Glomerular visceral epithelial cell (primary cell): ENCODE results near the gene PWWP2B.
A peak's percentile ranks its signal among the peaks of the same experiment; 100 is the strongest.
"Not testable (repeated sequence)": the region's sequence is repeated elsewhere in the genome, so short reads cannot be mapped to it uniquely, and the experiment has no call there.

Experiments
- DNase-seq: peaks from one replicate; pipeline ENCODE4 v3.0.0-alpha.2; 2016; ENCODE audit errors: extremely low spot score

PWWP2B gene

DNA sequence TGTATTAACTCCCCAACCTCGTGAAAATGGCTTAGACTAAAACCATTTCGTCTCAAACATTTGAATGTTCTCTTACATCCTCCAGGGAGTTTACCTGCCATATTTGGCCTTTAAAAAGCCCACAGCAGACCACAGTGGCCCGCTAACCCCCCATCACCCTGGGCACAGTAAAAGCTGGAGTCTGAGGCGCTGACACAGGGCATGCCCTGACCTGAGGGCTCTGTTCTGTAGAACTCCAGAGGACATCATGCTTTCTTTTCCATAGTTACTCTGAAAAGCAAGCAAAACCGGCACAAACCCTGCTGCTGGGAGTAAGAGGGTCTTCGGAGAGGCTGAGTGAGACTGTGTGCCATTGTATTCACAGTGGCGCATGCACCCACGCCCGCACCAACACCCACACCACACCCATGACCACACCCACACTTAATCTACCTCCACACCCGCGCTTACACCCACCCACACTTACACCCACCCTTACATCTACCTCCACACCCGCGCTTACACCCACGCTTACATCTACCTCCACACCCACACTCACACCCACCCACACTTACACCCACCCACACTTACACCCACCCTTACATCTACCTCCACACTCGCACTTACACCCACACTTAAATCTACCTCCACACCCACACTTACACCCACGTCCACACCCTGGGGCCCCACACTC, 32.9 kb upstream of the PWWP2B start:
- peak; percentile 51 for DNase-seq

DNA sequence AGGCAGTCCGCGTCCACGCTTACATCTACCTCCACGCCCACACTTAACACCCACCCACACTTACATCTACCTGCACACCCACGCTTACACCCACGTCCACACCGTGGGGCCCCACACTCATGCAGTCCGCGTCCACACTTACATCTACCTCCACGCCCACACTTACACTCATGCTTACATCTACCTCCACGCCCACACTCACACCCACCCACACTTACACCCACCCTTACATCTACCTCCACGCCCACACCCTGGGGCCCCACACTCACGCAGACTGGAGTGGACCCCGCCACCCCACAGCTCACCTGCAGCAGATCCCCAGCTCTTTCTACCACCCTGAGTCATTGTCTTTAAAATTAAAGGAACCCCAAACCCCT, 32.4 kb upstream of the PWWP2B start:
- DNase-seq = peak; percentile 22

DNA sequence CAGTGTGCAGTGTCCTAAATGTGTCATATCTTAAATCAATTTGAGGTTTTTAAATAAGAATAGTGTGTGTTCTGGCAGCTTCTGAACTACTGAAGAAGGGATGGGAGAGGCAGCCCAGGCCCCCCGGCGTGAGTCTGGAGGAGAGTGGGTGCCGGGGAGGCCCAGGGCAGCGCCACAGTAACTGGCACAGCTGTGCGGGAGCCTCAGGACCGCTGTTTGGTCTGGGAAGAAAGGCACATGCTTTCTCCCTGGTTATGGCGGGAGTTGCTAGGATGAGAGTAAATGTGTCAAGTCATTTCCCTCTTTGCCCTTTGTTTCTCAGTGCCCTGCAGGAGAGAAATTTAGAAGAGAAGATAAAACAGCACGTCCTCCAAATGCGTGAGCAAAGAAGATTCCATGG, 31.9 kb upstream of the PWWP2B start:
- DNase-seq = no peak

DNA sequence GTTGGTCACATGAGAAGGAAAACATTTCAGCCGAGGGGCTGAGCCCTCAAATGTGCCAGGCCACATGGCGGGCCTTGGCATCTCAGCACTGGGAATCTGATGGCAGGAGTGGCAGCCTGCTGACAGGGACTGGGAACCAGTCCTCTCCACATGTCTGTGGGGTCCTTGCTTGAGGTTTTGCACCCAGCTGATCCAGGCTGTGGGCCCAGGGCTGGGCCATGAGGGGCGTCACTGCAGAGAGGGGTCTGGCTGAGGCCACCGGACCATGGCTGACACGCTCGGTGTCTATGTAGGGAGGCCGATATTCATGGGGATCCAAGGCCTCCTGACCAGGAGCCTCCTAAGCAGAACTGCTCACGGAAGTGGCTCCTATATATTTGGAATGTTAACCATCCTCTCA, 31.0 kb upstream of the PWWP2B start:
- DNase-seq = no peak

DNA sequence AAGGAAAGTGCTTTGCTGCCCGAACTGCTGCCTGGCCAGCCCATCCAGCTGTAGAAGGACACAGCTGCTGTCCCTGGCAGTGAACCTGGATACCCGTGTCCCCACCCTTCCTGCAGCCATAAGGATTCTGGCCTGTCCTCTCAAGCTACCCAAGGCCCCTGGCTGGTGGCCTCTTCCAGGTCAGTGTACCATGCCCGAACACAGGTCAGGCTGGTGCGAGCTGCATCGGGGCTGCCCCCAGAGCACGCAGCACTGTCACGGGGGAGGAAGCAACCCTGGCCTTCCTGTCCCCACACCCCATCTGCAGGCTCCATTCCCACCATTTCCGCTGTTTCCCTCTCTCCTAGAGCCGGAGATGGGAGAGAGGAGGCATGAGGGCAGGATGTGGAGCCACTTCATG, 30.5 kb upstream of the PWWP2B start:
- no peak for DNase-seq

DNA sequence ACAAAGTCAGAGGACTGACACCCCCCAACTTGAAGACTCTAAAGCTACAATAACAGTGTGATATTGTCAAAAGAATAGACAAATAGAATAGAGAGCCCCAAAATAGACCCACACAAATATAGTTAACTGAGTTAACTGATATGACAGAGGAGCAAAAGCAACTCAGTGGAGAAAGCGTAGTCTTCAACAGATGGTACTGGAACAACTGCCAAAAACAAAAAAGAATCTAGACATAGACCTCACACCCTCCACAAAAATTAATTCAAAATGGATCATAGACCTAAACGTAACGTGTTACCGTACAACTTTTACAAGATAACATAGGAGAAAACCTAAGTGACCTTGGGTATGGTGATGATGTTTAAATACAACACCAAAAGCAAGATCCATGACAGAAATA, 28.6 kb upstream of the PWWP2B start:
- DNase-seq = no peak

DNA sequence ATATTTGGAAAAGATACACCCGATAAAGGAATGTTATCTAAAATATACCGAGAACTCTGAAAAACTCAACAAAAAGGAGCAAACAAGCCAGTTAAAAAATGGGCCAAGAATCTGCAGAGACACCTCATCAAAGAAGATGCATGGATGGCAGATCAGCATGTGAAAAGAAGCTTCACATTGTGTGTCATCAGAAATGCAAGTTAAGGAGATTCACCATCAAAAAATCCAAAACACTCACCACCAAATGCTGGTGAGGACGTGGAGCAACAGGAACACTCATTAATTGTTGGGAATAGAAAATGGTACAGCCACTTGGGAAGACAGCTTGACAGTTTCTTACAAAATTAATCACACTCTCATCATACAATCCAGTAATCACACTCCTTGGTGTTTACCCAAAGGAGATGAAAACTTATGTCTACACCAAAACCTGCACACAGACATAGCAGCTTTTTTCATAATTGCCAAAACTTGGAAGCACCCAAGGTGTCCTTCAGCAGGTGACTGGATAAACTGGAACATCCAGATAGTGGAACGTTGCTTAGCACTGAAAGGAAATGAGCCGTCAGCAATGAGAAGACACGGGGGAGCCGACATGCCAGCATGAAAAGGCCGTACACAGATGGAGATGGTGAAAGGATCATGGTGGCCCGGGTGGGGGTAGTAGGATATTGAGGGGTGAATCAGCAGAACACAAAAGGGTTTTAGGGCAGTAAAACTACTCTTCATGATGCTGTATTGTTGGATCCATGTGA, 27.9 kb upstream of the PWWP2B start:
- DNase-seq = no peak

DNA sequence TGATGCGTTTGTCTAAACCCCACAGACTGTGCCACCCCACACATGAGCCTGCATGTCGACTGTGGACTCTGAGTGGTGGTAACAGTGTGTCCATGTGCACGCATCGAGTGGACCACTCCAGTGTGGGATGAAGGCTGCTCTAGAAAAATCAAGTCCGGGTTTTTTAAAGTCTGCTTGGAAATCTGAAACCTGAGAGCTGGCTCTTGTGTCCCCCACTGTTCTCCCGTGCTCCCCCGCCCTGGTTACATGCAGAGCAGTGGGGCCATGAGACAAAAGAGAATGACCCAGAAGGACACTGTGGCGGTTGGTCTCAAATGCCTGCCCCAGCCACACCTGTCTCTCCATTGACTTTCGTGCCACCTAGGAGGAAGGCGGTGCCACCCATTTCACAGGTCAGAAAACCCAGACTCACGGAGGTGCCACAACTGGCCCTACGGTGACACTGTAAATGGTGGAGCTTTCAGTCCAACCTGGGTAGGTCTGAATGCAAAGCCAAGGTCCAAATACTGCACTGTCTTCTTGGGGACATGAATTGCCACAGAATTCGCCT, 27.3 kb upstream of the PWWP2B start:
- DNase-seq = no peak

DNA sequence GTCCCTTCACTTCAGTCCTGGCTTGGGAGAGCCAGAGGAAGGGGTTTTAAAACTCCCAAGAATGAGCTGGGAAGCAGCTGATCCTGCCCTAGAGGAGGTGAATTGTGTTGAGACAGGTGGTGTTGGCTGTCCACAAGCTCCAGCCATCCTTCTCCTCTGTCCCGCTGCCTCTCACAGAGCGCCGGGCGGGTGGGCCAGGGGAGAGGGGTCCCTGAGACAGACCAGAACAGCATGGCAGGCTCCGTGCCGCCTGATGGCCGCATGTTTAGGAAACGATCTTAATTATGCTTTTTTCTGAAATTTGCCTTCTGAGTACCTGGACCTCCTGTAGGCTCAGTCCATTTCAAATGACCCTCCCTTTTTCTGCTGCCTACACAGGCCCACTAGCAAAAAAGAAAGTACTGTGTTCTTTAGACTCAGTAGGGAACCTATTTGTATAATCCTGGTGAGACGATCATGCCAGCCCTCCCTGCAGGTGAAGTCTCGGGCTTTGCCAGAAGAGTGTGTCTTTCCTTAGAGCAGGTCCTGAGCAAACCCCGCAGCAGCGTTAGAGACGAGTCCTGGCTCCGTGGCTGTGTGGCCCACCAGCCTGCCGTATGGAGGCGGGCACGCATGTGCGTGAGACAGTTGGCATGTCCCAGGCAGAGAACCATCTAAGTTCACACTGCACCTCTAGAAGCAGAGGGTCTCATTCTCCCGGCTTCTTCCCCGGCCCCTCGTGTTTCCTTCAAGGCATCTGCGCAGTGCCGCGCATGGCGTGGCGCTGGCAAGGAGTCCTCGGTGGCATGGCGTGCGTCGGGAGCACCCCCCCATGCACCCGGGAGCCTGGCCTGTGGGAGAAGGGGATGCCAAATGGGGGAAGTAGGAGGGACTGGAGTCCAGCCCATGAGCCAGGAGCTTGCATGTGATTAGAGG, 26.3 kb upstream of the PWWP2B start:
- no peak for DNase-seq

DNA sequence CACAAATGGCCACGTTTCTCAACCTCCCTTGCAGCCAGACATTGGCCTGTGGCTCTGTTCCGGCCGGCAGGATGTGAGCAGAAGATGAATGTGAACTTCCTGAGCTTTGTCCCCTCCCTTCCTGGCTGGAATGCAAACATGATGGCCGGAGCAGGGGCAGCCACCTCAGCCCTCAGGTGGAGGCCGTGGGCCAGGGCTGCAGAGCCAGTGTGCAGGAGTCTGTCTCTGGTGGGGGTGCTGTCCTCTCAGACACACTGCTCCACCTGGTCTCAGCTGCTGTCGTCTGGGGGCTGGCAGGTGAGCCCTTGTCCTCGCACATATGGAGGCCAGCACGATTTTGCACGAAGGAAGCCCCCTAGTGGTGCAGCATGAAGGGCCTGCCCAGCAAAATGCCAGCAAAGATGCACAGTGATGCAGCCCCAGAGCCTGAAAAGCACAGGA, 25.3 kb upstream of the PWWP2B start:
- DNase-seq = no peak

DNA sequence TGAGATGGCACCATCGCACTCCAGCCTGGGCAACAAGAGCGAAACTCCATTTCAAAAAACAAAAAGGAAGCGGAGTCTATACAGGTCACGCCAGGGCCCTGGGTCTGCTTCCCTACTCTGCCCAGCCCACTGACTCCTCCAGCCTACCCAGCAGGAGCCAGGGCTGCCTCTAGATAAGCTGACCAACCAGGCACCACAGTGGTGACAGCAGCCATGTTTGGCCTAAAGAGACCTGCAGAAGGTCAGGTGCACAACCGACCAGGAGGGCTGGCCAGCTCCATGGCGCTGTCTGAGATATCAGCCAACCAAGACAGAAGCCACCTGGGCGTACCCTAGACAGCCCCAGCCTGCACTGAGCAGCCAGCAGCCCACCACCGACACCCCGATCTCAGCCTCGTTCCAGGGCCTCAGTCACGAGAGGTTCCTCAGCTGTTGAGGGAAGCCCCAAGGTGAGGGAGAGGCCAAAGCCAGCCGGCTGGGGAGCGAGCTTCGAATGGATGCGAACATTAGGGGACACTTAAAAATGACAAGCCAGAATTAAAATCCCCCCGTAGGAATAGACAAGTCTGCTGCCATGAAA, 24.4 kb upstream of the PWWP2B start:
- DNase-seq = no peak

DNA sequence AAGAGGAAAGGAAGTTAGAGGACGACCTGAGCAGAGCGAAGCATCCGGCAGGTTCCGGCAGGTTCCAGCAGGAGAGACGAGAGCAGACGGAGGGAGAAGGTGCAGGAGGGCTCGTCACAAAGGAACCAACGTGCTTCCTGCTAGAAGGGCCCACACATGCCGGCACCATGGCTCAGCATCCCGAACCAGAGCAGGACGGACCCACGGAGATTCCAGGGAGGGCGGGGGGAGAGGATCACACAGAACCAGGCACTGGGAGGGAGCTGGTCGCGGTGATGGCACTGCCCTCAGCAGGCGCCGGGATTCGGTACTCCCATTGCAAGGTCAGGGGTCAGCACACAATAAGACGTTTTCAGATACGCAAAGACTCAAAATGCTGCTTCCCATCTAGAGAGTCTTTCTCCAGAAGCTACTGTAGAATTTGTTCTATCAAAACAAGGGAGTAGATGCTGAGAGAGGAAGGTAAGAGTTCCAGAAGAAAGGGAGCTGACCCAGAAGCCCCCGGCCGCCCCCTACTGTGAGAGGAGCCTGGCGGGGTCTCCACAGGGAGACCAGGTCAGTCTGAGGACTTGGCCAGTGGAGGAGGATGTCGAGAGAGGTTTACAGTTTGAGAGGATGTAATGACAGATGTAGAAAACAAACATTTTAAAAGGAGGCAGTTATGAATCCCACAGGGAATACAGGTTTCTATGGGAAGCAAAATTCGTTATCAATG, 23.6 kb upstream of the PWWP2B start:
- DNase-seq = no peak

DNA sequence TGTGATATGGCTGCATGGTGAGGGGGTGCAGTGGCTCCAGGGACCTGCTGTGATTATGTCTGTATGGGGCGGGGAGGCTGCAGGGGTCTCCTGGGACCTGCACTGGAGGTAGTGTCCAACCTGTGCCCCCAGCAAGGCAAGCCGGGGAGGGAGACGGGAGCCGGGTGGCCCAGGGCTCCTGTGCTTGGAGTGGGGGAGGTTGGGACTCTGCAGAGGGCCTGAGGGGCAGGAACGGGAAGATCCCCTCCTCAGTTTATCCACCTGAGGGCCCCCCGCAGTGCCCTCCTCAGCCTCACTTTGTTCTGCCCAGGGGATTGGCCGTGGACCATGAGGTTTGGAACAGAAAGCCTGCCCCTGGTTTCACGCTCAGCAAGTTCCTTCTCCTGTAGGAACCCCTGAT, 22.8 kb upstream of the PWWP2B start:
- no peak for DNase-seq

DNA sequence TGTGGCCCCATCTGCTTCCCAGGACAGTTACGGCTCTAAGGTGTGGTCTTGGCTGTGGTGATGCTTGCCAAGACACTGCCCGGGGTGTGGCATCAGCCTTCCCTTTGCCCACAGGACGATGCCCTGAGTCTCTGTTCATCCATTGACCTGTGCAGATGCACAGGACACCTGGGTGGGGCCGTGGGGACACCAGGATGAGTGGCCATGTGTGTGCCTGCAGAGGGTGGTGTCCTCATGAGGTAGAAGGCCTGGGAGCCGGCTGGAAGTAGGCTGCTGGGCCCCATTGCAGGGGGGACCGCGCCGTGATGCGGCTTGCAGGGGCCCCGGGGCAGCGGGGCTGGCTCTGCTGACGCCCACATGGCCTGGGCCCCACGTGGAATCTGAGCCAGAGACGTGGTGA, 22.4 kb upstream of the PWWP2B start:
- DNase-seq = no peak

DNA sequence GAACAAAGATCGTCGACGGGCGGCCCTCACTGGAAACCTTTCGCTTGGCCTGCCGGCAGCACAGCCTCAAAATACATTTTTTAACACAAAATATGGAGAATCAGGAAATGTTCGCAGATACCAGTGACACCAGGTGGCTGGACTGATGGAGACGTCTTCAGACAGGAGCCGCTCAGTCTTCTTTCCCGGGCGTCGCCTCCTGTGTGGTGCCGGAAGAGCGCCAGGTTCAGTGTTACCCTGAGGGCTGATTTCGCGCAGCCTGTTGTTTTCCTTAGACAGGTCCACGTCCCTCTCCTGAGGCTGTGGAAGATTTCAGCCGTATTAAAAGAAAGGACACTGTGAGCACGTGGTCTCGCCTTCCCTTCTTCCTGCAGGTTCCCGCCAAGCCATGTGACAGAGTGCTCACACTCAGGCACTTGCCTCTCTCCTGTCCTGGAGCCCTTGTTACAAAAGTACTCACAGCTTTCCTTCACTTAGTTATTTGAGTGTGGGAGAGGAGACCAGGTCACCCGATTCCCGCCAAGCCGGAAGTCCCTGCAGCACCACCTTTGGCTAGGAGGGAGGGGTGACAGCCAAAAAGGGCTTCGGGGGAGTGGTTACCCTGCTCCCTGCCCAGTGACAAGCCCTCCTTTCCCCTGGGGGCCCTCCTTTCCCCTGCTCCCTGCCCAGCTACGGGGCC, 21.7 kb upstream of the PWWP2B start:
- DNase-seq = no peak

DNA sequence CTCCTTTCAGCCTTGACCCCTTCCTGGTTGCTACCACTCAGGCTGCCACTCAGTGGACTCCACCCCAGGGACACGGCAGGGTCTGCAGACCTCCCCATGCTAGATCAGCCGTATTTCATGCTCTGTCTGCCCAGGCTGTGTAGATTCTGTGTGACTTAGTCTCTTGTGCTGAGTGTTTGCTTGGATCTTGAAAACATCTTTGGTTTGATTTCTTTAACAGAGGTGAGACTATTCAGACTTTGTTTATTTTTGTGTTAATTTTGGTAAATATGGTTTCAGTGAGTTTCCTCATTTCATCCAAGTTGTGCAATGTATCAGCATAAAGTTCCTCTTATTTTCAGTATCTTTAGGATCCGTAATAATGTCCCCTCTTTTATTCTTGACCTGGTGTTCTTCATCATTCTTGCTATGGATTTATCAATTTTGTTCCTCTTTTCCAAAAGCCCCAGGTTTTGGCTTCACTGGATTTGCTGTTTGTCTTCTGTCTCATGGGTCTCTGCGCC, 21.2 kb upstream of the PWWP2B start:
- no peak for DNase-seq

DNA sequence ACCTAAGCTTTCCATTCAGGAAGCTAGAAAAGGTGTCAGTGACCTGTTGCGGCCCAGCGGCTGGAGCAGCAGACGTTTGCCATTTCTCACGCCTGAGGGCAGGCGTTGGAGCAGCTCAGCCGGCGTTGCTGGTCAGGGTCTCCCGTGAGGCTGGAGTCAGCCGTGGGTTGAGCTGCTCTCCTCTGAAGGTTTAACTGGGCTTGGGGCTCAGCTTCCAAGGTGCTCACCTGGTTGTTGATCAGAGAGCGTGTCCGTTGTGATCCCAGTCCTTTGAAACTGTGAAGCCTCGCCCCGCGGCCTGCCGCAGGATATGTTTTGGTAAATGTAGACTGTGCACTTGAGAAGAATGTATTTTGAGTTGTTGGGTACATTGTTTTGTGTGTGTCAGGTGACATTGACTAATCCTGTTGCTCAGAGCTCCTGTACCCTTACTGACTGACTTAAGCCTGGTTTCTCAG, 20.6 kb upstream of the PWWP2B start:
- no peak for DNase-seq

DNA sequence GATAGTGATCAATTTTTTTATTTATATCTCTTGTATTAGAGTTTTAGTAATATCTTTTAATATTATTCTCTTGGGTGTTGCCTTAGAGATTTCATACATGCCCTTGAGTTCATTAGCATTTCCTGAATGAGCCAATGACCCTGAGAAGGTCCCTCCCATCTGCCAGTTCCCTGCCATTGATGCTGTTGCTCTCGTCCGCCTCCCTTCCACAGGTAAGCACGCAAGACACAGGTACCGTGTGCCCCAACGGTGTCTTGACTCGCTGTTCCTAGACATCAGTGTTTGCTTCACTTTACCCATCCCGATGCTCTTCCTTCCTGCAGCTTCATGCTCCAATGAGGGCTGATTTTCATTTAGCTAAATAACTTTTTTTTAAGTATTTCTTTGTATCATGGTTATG, 19.7 kb upstream of the PWWP2B start:
- no peak for DNase-seq

DNA sequence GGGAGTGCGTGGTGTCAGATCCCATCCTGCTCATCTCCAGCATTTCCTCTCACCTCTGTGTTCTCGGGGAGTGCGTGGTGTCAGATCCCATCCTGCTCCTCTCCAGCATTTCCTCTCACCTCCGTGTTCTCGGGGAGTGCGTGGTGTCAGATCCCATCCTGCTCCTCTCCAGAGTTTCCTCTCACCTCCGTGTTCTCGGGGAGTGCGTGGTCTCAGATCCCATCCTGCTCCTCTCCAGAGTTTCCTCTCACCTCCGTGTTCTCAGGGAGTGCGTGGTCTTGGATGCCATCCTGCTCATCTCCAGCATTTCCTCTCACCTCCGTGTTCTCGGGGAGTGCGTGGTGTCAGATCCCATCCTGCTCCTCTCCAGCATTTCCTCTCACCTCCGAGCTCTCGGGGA, 18.0 kb upstream of the PWWP2B start:
- DNase-seq = not testable (repeated sequence)

DNA sequence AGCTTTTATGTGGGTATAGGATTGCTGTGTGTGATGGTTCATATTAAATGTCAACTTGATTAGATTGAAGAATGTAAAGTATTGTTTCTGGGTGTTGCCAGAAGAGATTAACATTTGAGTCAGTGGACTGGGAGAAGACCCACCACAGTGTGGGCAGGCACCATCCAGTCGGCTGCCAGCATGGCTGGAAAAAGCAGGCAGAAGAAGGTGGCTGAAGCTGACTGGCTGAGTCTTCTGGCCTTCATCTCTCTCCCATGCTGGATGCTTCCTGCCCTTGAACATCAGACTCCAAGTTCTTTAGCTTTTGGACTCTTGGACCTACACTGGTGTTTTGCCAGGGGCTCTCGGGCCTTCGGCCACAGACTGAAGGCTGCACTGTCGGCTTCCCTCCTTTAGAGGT, 16.0 kb upstream of the PWWP2B start:
- DNase-seq = not testable (repeated sequence)
